Effector CD4-positive, alpha-beta T cell (primary cell): ENCODE data around the gene NADK2.
"Not testable (repeated sequence)": the region's sequence is repeated elsewhere in the genome, so short reads cannot be mapped to it uniquely, and the experiment has no call there.

ENCODE experiments used
- DNase-seq: peaks from one replicate; pipeline ENCODE4 v3.0.0-alpha.2; 2020
- total RNA-seq: gene quantifications from one replicate; lab custom pipeline; 2026; lab: John Stamatoyannopoulos, UW

NADK2 gene, protein sequence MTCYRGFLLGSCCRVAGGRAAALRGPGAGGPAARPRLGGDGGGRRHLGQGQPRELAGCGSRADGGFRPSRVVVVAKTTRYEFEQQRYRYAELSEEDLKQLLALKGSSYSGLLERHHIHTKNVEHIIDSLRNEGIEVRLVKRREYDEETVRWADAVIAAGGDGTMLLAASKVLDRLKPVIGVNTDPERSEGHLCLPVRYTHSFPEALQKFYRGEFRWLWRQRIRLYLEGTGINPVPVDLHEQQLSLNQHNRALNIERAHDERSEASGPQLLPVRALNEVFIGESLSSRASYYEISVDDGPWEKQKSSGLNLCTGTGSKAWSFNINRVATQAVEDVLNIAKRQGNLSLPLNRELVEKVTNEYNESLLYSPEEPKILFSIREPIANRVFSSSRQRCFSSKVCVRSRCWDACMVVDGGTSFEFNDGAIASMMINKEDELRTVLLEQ
- 21.2 reads per million, percentile 48 among the genes with 10 or more reads in this experiment for total RNA-seq

DNA sequence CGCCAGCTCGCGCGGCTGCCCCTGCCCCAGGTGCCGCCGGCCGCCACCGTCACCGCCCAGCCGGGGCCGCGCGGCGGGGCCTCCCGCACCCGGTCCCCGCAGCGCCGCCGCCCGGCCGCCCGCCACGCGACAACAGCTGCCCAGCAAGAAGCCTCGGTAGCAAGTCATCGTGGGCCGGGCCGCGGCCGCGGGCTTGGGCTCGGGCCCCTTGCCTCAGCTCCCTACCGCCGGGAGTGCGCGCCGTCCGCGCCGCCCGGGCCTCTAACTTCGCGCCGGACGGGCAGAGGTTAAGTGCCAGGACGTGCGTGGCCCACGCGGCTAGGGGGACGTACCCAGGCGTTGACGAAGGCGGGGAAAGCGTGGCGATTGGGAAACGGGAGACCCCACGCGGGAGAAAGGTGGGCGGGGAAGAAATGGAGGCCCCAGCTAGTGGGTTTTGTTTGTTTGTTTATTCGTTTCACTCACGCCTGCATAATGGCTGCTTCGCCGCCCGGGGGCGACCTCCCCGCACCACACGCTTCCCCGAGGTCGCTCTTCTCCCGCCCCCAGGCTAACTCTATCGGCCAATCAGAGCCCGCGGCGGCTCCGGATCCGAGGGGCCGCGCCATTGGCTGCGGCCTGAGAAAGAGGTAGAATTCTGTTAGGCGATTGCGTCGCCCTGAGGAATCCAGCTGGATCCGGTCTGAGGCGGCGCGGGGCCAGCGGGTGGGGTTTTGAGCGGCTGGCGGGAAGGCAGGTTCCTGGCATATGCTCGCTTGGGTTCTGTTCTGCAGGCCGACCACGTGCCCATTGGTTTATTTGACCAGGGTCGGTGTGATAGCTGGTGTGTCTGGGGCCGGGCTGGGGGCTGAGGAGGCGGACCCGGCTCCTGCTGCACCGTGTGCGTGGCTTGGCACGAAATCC is at the start of gene NADK2:
Gene NADK2 (minus strand): TSS at position 295 of the 903 bp plus-strand sequence. CDS start 127 bp downstream, at position 168.
- DNase-seq: peak; percentile 89

DNA sequence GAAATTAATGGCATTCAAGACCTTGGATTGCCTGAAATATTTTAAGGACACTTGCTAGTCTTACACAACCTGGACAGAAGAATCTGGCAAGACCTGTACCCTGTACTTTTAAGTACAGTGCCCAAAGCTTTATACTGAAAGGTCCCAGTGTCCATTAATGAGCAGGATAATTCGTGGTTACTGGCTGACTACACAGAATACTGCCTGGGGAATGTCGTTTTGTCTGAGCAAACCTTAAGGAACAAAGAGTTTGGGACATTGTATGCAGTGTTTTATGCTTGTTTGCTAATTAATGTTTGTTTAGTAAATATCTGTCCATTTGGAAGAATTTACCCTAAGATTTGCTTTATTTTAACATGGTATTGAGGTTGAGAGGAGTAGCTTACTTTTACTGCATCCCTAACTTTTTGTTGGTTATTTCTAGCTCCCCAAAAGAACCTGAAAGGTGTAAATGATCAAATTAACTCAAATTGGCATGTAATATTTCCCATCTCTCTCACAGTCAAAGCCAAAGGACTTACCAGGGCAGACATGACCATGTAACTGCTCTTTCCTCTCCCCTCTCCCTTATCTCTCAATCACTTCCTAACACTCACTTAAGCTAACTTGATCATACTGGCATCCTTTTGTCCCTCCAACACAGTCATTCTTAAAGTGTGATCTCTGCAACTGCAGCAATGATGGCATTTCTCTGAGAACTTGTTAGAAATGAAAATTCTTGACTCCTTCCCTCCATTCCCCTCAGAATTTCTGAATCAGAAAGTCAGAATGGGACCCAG is 44.3 kb upstream of the NADK2 start:
- no peak for DNase-seq

DNA sequence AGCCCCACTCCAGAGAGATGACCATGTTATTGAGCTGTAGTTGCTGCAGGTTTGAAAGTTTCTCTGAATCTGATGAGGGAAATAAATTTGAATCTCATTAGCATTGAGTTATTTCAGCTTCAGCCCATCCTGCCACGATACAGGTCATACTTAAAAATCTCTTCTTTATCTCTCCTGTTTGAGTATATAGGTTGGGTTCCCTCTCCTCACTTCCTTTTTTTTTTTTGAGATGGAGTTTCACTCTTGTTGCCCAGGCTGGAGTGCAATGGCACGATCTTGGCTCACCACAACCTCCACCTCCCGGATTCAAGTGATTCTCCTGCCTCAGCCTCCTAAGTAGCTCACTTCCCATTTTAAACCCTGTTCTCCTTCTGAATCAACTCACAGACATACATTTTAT is 42.0 kb upstream of the NADK2 start:
- DNase-seq: not testable (repeated sequence)

DNA sequence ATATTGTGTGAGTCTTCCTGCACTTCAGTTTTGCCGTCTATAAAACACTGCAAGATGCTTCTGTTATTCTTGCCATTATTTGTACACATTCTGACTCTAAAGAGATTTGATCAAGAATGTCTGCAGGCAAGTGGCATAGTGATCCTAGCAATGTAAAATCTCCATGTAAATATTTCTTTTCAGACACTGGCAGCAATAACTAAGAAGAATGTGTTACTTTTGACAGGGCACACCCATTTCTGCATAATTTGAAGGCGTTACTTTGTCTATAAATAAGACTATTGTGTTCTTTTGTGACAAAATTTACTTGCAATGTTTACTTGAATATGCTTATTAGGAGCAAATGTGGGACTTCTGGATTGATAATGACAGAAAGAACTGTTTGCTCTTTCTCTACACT is 39.9 kb upstream of the NADK2 start:
- no peak for DNase-seq

DNA sequence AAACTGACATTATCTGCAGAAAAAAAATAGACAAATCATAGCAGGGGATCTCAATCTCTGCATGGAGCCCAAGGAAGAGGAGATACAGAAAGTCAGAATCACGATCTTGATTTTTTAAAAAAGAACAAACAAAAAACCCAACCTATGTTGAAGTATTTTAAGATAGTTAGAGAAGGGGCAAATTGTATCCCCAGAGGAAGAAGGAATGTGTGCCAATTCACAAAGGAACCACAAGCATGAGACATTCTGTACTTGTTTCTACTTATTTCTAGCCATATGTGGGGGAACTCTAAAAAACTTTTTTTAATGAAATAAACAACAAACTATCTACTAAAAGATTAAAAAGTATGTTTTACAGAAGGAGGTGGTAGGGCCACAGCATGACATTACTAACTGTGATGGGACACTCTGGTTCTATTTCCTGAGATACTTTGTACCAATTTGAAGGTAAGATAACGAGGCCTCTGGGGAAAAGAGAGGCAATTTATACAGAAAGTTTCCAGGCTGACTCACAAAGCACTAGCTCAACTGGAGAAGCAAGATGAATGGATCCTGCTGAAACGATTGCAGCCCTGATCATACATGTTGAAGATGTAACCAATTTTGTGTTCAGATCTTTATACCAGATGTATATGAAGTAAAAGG is 37.5 kb upstream of the NADK2 start:
- no peak for DNase-seq

DNA sequence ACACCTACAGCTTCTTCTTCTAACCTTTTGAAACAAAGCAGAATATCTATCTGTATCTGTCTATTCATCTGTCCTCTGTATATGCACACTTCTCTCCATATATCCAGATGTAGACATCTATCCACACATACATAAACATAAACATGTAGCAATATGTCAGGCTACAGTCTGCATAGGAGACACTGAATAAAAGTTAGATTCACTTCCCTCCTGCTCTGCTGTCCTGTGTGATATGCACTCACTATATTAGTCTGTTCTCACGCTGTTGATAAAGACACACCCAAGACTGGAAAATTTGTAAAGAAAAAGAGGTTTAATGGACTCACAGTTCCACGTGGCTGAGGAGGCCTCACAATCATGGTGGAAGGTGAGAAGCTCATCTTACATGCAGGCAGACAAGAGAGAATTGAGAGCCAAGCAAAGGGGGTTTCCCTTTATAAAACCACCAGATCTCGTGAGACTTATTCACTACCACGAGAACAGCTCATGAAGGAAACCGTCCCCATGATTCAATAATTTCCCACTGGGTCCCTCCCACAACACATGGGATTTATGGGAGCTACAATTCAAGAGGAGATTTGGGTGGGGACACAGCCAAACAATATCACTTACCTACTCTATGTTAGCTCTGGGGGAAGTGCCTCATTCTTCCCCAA is 35.9 kb upstream of the NADK2 start:
- no peak for DNase-seq

DNA sequence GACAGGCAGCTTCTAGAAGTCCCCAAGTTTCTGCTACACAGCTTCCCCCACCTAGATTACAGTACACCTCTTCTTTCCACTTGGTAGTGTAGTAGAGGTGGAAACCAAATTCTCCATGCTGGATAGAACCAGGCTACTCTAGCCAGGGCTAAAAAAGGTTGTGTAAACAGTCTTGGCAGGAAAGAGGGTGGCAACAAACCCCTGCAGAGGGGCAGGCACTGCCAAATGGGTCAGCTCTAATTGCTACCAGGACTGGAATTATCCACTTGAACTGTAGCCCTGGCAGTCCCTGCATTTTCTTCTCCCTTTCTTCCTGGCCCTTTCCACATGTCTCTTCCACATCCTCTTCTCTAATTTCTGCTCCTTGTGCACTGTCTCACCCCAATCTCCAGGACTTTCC is 35.1 kb upstream of the NADK2 start:
- DNase-seq: no peak

DNA sequence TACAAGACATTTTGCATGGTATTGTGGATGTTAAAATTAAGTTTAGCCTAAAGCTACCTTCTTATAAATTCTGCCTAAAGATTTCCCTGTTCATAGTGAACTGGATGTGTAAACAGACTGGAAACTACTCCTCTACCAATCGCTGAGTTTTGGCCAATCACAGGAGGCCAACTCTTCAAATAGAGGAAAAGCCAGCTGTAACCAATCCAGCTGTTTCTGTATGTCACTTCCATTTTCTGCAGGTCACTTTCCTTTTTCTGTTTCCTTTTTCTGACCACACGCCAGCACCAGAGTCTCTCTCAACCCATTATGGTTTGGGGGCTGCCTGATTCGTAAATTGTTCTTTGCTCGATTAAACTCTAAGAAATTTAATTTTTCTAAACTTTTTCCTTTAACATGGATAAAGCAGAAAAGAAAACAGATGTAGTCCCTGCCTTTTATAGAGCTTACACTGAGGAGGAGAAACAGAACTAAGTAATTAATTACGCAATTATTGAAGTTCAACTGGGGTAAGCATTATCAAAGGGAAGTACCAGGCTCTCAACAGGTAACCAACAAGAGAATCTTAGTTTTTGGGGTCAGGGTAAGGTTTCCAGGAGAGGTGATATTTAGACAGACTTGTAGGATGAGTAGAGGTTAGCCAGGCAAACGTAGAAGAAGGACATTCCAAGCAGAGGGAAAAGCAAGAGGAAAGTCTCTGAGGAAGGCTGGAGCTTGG is 32.2 kb upstream of the NADK2 start:
- DNase-seq: no peak

DNA sequence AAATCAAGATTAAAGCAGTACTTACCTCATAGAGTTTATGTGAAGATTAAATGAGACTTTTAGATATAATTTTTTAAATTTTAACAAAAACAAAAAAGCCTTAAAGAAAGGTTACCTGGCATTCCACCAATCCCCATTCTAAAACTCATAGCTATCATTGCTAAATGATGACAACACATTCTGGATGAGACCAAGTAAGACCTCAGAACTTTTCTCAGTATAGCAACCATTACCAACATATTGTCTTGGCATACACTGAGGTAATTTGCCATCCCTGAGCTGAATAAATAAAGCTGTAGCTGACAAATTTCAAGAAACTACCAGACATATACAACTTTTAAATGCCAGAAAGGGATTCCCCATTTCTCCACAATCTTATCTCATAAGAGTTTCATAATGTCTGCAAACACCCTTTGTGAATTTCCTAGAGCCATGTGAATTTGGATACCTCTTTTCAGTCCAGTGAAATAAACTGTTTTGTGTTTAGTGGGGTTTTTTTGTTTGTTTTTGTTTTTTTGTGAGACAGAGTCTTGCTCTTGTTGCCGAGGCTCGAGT is 30.5 kb upstream of the NADK2 start:
- DNase-seq: no peak

DNA sequence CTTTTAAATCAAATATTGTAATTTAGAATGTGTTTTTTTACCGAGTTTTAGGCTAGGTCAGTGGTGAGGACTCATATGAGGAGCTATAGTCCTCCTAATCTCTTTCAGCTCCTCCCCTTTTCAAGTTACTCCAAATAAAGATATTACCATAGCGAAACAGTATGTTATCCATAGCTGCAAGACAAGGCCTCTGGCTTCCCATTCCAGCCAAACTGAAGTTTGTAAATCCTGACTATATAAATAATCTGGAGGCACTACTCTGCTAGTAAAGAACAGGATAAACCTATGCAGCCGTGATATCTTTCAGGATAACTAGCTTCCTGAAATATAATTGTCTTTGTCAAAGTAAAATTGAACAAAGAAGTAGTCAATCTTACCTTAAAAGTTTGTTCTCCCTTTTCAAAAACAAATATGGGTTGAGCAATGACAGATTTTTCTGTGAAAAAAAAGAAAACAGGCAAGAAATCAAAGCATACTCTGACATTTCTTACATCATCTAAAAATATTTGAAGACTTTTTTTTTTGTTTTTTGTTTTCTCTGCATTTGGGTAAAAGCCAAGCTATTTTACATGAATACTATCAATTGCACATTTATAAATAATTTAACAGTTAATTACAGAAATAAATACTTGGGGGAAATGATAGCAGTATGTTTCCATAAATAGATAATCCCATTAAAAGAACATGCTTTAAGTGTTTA is 29.3 kb upstream of the NADK2 start:
- DNase-seq: no peak

DNA sequence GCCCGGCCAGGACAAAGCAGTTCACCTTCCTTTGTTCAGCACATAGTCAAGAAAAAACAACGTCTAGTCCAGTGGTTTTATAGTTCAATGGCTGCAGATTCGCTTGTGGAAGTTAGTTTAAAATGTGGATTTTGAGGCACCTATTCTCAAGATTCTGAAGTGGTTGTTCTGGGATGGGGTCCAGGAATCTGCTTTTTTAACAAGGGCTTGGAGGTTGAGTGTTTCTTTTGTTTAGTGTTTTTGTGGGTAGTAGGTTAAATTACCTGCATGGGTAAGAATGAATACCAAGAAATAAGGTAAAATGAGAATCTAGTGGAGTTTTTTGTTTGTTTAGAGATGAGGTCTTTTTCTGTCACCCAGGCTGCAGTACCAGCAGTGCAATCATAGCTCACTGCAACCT is 28.4 kb upstream of the NADK2 start:
- DNase-seq: no peak

DNA sequence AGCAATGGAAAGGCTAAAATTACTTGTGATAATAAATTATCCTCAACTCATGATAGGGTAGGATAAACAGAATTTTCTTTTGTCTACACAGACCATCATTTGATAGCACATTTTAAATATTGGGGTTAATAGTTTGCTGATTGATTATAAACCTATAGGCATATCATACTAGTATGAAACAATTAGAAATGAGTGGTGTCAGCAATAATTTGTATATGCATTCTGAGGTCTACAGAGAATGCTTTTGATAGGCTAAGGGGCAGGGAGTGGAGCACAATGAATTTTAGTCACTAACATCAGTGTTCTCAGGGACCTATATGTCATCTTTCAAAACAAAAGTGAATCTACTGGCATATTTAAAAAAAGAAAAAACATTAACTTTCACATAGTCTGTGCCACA is 27.8 kb upstream of the NADK2 start:
- no peak for DNase-seq

DNA sequence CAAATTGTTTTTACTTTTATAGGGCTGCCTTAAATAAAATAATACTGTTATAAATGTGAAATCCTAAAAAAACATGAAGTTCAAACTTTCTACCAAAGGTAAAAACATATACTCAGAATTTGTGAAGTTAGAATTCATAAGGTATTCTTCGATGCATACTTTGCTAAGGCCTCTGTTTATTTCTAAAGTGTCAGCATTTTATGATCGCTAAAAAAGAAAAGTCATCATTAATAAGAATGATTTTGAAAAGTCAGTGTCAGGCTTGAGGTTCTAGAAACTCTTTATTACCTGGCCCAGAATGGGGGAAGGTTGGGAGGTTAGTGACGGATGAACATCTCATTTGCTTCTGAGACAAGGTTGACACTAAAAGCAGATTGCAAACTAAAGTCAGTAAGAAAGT is 26.2 kb upstream of the NADK2 start:
- DNase-seq: no peak

DNA sequence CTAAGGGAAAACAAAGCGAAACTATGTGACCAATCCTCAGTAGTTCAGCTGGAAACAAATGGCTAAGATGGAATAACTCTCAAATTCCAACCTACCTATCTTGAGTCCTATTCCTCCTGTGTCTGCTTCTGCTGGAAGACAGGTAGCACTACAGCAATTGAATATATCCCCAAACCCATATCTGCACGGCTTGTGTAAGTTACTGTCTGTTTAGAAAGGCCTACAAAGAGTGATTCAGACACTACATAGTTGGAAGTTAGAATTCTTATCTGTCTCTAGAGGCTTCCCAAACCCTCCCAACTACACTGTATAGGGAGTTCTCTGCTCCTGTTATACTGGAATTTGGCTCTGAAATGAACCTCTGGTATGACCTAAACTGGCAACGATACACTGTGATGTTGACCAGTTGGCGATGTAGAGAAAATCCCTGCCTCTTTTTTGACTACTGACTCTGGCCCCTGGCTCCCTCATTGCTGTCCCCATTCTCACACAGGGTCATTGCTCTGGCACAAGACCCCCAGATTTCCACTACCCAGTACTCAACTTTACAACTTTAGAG is 22.6 kb upstream of the NADK2 start:
- no peak for DNase-seq

DNA sequence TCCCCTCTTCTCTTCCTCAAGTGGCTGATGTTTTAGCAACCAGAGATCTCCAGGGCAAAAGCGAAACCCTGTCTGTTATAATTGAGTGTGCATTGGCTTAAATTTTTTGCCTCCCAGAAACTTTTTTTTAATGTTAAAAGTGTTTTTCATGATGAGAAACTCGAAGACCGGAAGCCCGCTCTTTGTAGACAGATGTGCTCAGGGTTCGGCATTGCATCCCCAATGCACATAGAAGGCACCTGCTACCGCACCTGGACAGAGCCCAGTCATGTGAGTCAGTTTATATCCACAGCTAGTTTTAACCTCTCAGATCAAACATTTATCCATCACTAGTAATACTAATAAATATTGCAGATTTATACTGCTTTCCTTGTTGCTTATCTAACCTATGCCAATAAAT is 19.5 kb upstream of the NADK2 start:
- DNase-seq: no peak

DNA sequence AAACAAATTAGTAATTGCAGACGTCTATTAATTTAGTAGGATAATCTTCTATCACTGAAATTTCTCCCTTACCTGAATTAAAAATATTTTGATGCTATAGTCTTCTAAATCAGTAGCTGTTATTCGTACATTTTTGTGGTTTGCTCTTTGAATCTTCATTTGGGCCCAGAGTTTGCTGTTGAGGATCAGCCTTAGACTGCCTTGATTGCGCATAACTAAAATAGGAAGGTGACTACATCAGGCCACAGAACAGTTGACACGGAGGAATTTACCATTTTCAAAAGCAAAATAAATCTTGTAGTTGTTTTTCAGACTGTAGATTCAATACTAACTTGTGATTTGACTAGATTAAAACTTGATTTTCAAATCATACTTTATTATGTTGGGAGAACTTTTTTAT is 11.8 kb upstream of the NADK2 start:
- DNase-seq: no peak

DNA sequence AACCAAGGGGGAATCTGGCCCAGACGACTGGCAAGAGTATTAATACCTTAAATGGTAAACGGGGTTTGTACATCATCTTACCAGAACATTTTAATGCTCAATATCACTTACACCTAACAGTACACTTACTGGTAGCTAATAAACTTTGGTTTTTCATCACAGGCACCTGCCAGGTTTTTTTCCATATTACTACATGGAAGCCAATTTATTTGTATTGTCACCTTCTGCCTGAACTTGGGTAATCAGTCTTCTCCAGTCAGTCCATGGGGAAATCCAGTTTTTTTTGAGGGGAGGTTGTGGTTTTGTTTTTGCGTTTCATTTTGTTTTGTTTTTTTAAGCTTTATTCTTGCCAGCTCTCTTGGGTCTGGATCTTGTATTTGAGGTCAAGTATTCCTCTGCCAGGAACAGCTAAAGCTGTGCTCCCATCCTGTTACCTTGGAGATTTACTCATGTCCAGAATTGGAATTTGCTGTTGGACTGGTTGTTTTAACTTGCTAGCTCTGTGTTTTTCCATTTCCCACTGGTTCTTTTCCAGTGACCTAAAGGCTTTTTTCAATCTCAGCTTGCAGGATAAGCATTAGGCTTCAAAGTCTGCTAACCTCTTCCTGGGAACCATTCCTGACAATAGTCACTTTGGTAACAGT is 11.1 kb upstream of the NADK2 start:
- DNase-seq: no peak

DNA sequence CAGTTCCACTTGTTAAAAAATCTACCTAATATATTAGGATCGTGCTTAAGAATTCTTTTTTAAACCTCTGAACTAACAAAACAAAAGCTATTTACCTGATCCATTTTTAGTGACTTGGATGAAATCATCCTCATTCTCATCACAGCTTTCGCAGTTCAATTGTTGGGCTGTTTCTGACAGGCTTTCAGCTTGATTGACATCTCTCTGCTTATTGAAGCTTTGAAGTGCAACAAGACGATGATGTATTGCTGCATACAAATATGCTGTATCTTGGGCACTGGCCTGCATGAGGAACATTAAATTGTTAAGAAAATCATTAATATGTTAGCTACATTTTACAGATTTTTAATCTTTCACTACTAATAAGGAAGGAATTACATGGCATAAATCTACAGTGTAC is 9.5 kb upstream of the NADK2 start:
- no peak for DNase-seq

DNA sequence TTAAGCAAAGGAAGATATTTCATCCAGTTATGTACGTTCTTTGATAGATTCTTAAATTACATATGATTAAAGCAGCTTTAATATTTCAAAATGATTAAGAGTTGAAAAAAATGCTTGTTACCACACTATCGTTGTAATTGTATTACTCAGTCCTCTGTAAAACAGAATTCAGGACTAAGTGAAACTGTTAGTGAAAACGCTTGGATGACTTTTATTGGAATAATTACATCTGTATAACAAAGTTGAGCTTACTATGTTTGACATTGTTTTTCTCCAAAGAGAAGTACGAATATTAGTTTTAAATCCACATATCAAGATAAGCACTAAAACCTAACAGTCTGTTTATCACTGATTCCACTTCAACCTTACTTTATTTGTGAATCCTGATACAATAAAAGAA is 8.7 kb upstream of the NADK2 start:
- DNase-seq: no peak
